Parathyroid adenoma (tissue), 2 donors: ENCODE measurements around the gene FBXW5.

ENCODE experiments used
- H2AFZ ChIP-seq: fragments of 300-600 bp; sonication (generic); one replicate; pipeline ENCODE4 v1.7.0; 2017; ENCODE audit warnings: antibody characterized with exemption, mild to moderate bottlenecking
- H3K27ac ChIP-seq: fragments of 300-600 bp; sonication (generic); one replicate; pipeline ENCODE4 v1.7.0; 2017
- H3K27me3 ChIP-seq: fragments of 300-600 bp; sonication (generic); one replicate; pipeline ENCODE4 v1.7.0; 2017; ENCODE audit warnings: low read length; ENCODE audit not compliant: control insufficient read depth, insufficient read depth
- H3K36me3 ChIP-seq: fragments of 300-600 bp; sonication (generic); one replicate; pipeline ENCODE4 v1.7.0; 2017; ENCODE audit warnings: low read length; ENCODE audit not compliant: control insufficient read depth, insufficient read depth
- H3K4me1 ChIP-seq: fragments of 300-600 bp; sonication (generic); one replicate; pipeline ENCODE4 v1.7.0; 2017; ENCODE audit warnings: control low read depth
- H3K4me2 ChIP-seq: fragments of 300-600 bp; sonication (generic); one replicate; pipeline ENCODE4 v1.7.0; 2017; ENCODE audit warnings: low read length
- H3K4me3 ChIP-seq: fragments of 300-600 bp; sonication (generic); one replicate; pipeline ENCODE4 v1.7.0; 2017; ENCODE audit warnings: low read depth, low read length
- H3K79me2 ChIP-seq: fragments of 300-600 bp; sonication (generic); one replicate; pipeline ENCODE4 v1.7.0; 2017; ENCODE audit warnings: control low read depth
- H3K9ac ChIP-seq: fragments of 300-600 bp; sonication (generic); one replicate; pipeline ENCODE4 v1.7.0; 2017; ENCODE audit warnings: mild to moderate bottlenecking
- H3K9me3 ChIP-seq: fragments of 300-600 bp; sonication (generic); one replicate; pipeline ENCODE4 v1.7.0; 2017; ENCODE audit warnings: low read length; ENCODE audit not compliant: control insufficient read depth
- CTCF ChIP-seq: fragments of 300-600 bp; sonication (generic); IDR thresholded peaks from one replicate; pipeline ENCODE4 v1.7.0; 2017; ENCODE audit warnings: antibody characterized with exemption, mild to moderate bottlenecking
- donor health status: primary hyperparathyroidism.

The FBXW5 gene

DNA sequence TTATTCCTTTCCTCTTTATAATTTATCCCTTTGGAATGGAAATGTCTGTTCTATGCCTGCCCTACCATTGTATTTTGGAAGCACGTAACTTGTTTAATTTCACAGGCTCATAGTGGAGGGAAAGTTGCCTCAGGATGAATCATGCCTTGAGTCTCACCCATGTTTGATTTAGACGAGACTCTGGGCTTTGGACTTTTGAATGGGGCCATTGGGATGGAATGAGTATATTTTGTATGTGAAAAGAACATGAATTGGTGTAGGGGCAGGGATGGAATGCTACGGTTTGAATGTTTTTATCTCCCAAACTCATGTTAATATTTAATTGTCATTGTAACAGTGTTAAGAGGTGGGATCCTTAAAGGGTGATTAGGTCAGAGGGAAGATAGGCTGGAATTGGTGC is 10.3 kb downstream of the FBXW5 start:
- H3K9me3 ChIP-seq, result no peaks in the 10 kb centered on the region
- H3K4me2 ChIP-seq, result no peak overlapping the region
- no peak overlapping the region for H3K4me3 ChIP-seq
- no peaks in the 10 kb centered on the region for H3K4me1 ChIP-seq
- no peak for TF ChIP-seq CTCF
- no peak overlapping the region for H3K27ac ChIP-seq
- no peaks in the 10 kb centered on the region for H3K27me3 ChIP-seq
- no peaks in the 10 kb centered on the region for H3K79me2 ChIP-seq
- no peak overlapping the region for H3K9ac ChIP-seq
- H3K36me3 ChIP-seq, result no peaks in the 10 kb centered on the region
- H2AFZ ChIP-seq, result no peak overlapping the region

- Histone ChIP-seq H3K9ac (no peak overlapping the region), H3K4me3 (no peak overlapping the region), H3K27me3 (no peaks in the 10 kb centered on the region), H3K4me1 (no peaks in the 10 kb centered on the region), H2AFZ (no peak overlapping the region), H3K36me3 (no peaks in the 10 kb centered on the region), H3K27ac (no peak overlapping the region), H3K79me2 (no peaks in the 10 kb centered on the region), H3K4me2 (no peak overlapping the region), H3K9me3 (no peaks in the 10 kb centered on the region)
- no peak for TF ChIP-seq CTCF
These were observed 12.9 kb downstream of the FBXW5 start for GRCh38 chr9:136931611-136932130.

DNA sequence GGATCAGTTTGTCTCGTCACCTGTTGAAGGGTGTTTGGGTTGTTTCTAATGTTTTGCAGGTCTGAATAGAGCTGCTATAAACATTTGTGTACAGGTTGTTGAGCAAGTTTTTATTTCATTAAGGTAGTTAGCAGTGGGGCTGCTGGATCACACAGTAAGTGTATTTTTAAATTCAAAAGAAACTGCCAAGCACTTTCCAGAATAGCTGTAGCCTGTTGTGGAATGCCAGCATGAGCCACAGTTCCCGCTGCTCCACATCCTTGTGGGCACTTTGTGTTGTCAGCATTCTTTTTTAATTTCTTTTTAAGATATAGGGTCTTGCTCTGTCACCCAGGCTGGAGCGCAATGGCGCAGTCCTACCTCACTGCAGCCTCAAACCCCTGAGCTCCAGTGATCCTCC is 14.5 kb downstream of the FBXW5 start:
- Histone ChIP-seq H3K4me3 (no peak overlapping the region), H3K36me3 (no peaks in the 10 kb centered on the region), H3K27ac (no peak overlapping the region), H3K9ac (no peak overlapping the region), H3K4me2 (no peak overlapping the region), H2AFZ (no peak overlapping the region), H3K79me2 (no peaks in the 10 kb centered on the region), H3K9me3 (no peaks in the 10 kb centered on the region), H3K4me1 (no peaks in the 10 kb centered on the region), H3K27me3 (no peaks in the 10 kb centered on the region)
- TF ChIP-seq CTCF, result no peak

DNA sequence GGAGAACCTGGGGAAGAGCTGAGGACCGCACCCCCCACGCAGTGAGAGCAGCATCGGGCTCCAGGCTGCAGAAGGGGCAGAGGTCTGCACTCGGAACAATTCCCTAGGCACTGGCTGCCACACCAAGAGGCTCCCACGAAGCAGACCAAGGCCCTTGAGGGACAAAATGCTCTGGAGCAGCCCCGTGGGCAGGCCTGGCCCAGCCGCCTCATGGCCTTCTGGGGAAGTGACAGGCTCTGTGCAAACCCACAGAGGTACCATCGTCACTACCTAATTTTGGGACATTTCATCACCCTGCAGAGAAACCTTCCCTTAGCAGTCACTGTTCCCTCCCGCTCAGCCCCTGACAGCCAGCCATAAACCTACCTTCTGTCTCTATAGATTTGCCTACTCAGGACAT is 15.9 kb downstream of the FBXW5 start:
- no peak overlapping the region for H2AFZ ChIP-seq
- H3K4me2 ChIP-seq, result no peak overlapping the region
- H3K9ac ChIP-seq, result no peak overlapping the region
- no peaks in the 10 kb centered on the region for H3K27me3 ChIP-seq
- H3K9me3 ChIP-seq, result no peaks in the 10 kb centered on the region
- H3K4me1 ChIP-seq, result no peaks in the 10 kb centered on the region
- no peak for TF ChIP-seq CTCF
- H3K27ac ChIP-seq, result no peak overlapping the region
- no peaks in the 10 kb centered on the region for H3K36me3 ChIP-seq
- no peaks in the 10 kb centered on the region for H3K79me2 ChIP-seq
- H3K4me3 ChIP-seq, result no peak overlapping the region
